Keratinocyte (primary cell): ENCODE measurements around the gene TGFBI.

Source experiments
- EZH2 ChIP-seq: IDR thresholded peaks from one replicate; pipeline ENCODE4 v1.6.1; 2012; ENCODE audit warnings: inconsistent platforms, mild to moderate bottlenecking, low read length, moderate library complexity
- TF ChIP-seq, protein P1 (sequence below), 3 experiments: IDR thresholded peaks in 1 of 3; conservative IDR thresholded peaks in 1 of 3; optimal IDR thresholded peaks in 1 of 3; 2 replicates in 2 of 3; 3 replicates in 1 of 3; pipeline versions ENCODE3 to v1.5.1; 2011; ENCODE audit warnings: low read length in 3 of 3, mild to moderate bottlenecking in 3 of 3, moderate library complexity in 2 of 3, control low read depth in 1 of 3, inconsistent platforms in 1 of 3; ENCODE audit not compliant: insufficient read depth in 2 of 3; ENCODE audit errors: extremely low read depth in 1 of 3

DNA sequence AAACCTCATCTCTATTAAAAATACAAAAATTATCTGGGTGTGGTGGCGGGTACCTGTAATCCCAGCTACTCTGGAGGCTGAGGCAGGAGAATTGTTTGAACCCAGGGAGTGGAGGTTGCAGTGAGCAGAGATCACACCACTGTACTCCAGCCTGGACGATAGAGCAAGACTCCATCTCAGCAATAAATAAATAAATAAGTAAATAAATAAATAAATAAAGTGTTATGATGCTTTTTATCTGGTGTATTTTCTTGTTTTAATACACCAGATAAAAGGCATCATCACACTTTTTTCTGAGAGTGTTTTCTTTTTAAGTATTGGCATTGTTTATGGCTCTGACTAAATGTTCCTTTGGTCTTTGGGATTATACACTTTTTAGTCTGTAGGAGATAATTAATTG, 49.8 kb upstream of the TGFBI start:
- TF ChIP-seq, protein P1, sequence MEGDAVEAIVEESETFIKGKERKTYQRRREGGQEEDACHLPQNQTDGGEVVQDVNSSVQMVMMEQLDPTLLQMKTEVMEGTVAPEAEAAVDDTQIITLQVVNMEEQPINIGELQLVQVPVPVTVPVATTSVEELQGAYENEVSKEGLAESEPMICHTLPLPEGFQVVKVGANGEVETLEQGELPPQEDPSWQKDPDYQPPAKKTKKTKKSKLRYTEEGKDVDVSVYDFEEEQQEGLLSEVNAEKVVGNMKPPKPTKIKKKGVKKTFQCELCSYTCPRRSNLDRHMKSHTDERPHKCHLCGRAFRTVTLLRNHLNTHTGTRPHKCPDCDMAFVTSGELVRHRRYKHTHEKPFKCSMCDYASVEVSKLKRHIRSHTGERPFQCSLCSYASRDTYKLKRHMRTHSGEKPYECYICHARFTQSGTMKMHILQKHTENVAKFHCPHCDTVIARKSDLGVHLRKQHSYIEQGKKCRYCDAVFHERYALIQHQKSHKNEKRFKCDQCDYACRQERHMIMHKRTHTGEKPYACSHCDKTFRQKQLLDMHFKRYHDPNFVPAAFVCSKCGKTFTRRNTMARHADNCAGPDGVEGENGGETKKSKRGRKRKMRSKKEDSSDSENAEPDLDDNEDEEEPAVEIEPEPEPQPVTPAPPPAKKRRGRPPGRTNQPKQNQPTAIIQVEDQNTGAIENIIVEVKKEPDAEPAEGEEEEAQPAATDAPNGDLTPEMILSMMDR (optimal IDR thresholded peaks at IDR 0.05 in 1 of 3, IDR thresholded peaks at IDR 0.05 in 1 of 3, conservative IDR thresholded peaks at IDR 0.05 in 1 of 3; ENCODE audit: extremely low read depth in 1 of 3, insufficient read depth in 2 of 3, low read length in 3 of 3): no peak
- no peak for TF ChIP-seq EZH2
